Fibroblast of lung (primary cell): Measurements from ENCODE around the gene ODAD4. TPM values are rescaled to one million over a fixed set of nuclear protein-coding genes. Genes with fewer than 3 reads are reported as not detected.

Experiments used
- DNase-seq, 2 donors: peaks; one replicate each; pipeline versions ENCODE4 v3.0.0 to v3.0.0-alpha.2; 2010; ENCODE audit warnings: low read depth in 2 of 2
- H2AFZ ChIP-seq: 2 replicates; pipeline ENCODE4 v1.5.1; 2012; ENCODE audit warnings: low read length, control low read depth, inconsistent platforms
- H3K27ac ChIP-seq: 2 replicates; pipeline ENCODE4 v1.5.1; 2011; ENCODE audit warnings: low read length, control low read depth; ENCODE audit not compliant: insufficient read depth
- H3K27me3 ChIP-seq: 2 replicates; pipeline ENCODE4 v1.5.1; 2011; ENCODE audit warnings: mild to moderate bottlenecking, low read length; ENCODE audit not compliant: control insufficient read depth, insufficient read depth
- H3K36me3 ChIP-seq: 2 replicates; pipeline ENCODE4 v1.5.1; 2011; ENCODE audit warnings: low read length; ENCODE audit not compliant: control insufficient read depth, insufficient read depth
- H3K4me1 ChIP-seq: 2 replicates; pipeline ENCODE4 v1.5.1; 2011; ENCODE audit warnings: low read length; ENCODE audit not compliant: control insufficient read depth, insufficient read depth; ENCODE audit errors: extremely low read depth
- H3K4me2 ChIP-seq: 2 replicates; pipeline ENCODE4 v1.5.1; 2011; ENCODE audit warnings: low read length, control low read depth; ENCODE audit not compliant: insufficient read depth; ENCODE audit errors: extremely low read depth
- H3K4me3 ChIP-seq, 4 experiments: fragments of 200-600 bp in 1 of 4; sonication (generic) in 1 of 4; replicated peaks in 1 of 4; 2 replicates each; pipeline ENCODE4 v1.5.1; 2011 to 2016; ENCODE audit warnings: low read length in 4 of 4, low read depth in 3 of 4, mild to moderate bottlenecking in 3 of 4, control low read depth in 2 of 4, inconsistent platforms in 1 of 4, mixed read lengths in 1 of 4; ENCODE audit not compliant: insufficient read depth in 1 of 4; ENCODE audit errors: control extremely low read depth in 1 of 4
- H3K79me2 ChIP-seq: 2 replicates; pipeline ENCODE4 v1.5.1; 2012; ENCODE audit warnings: mild to moderate bottlenecking, low read length, inconsistent platforms; ENCODE audit not compliant: control insufficient read depth, insufficient read depth
- H3K9ac ChIP-seq: 2 replicates; pipeline ENCODE4 v1.5.1; 2011; ENCODE audit warnings: mild to moderate bottlenecking, low read length, control low read depth; ENCODE audit not compliant: insufficient read depth
- H3K9me3 ChIP-seq: 2 replicates; pipeline ENCODE4 v1.5.1; 2012; ENCODE audit warnings: low read depth, low read length; ENCODE audit not compliant: control insufficient read depth, insufficient read depth
- H4K20me1 ChIP-seq: 2 replicates; pipeline ENCODE4 v1.5.1; 2011; ENCODE audit warnings: low read length; ENCODE audit not compliant: control insufficient read depth, insufficient read depth; ENCODE audit errors: extremely low read depth
- EZH2 ChIP-seq: IDR thresholded peaks from 2 replicates; pipeline ENCODE4 v1.5.1; 2012; ENCODE audit warnings: low read length, control low read depth, mild to moderate bottlenecking; ENCODE audit errors: missing control alignments
- polyA plus RNA-seq, 2 donors: library from polyadenylated mRNA; depleted of rRNA in 1 of 2; stranded (reverse) in 1 of 2; unstranded in 1 of 2; fragments of >200 nt; gene quantifications; 2 replicates each; pipeline ENCODE4 v1.2.1, GENCODE V29; 2011 to 2012; ENCODE audit warnings: missing spikeins in 1 of 2
- total RNA-seq: library from RNA; depleted of rRNA; stranded (reverse); fragments of >200 nt; gene quantifications from 2 replicates; pipeline ENCODE4 v1.2.1, GENCODE V29; 2014
- TF ChIP-seq, protein P1 (sequence below), 2 donors: IDR thresholded peaks in 1 of 2; conservative IDR thresholded peaks in 1 of 2; 1 replicate in 1 of 2; 2 replicates in 1 of 2; pipeline ENCODE4 v1.5.1; 2011 to 2012; ENCODE audit warnings: low read length in 2 of 2, control low read depth in 1 of 2, inconsistent platforms in 1 of 2, low read depth in 1 of 2, mild to moderate bottlenecking in 1 of 2

ODAD4 gene
- total and polyA plus RNA-seq, 2 donors (not counting 1 experiment from before 2014, with no cell fraction given), result 0.36 to 0.99 TPM

DNA sequence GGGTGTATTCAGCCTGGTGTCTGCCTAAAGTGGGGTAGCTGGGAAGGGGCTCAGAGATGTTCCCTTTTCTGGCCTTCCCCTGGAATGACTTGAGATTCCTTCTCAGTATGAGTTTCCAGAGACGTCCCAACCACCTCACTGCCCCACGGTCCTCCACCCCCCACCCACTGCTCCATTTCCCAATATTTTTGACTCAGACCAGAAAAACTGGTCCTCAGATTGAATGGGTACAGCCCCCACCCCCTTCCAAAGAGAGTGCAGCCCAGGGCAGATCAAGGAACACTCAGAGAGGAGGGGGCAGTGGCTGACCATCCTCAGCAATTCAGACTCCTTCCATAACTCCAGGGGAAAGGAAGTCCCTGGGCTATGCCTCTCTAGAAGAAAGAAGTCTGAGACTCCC, 14.9 kb upstream of the ODAD4 start:
- Histone ChIP-seq H3K36me3 (peaks cover 20% of the 10 kb centered on the region), H3K4me1 (peaks cover 42% of the 10 kb centered on the region)

DNA sequence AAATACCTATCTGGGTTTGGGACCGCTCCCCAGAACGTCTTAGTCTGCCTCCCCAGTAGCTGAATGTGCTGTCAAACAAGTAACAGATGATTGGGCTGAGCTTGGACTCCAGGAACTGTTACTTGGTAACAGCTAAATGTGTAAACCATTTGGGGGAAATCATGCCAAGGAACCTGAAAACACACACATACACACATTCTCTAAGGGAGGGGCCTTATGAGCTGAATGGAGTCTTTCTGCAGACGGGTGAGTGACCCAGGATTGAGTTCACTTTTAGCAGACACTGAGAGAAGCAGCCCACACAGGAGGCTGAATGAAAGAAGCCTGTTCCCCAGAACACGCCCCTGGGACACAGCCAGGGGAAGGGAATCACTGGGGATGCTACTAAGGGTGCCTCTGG, 13.2 kb upstream of the ODAD4 start:
- Histone ChIP-seq H4K20me1 (no peaks in the 10 kb centered on the region), H3K9ac (peak overlapping the region; percentile 1)

More for the DNA sequence above, 14.9 kb upstream of the ODAD4 start:
- Histone ChIP-seq H2AFZ (no peak overlapping the region), H3K27ac (no peak overlapping the region), H3K4me2 (peak overlapping the region; percentile 48), H3K9me3 (no peaks in the 10 kb centered on the region), H4K20me1 (no peaks in the 10 kb centered on the region), H3K79me2 (peaks cover 68% of the 10 kb centered on the region), H3K27me3 (no peaks in the 10 kb centered on the region), H3K9ac (no peak overlapping the region), H3K4me3 (no peak overlapping the region)
- TF ChIP-seq, protein P1, sequence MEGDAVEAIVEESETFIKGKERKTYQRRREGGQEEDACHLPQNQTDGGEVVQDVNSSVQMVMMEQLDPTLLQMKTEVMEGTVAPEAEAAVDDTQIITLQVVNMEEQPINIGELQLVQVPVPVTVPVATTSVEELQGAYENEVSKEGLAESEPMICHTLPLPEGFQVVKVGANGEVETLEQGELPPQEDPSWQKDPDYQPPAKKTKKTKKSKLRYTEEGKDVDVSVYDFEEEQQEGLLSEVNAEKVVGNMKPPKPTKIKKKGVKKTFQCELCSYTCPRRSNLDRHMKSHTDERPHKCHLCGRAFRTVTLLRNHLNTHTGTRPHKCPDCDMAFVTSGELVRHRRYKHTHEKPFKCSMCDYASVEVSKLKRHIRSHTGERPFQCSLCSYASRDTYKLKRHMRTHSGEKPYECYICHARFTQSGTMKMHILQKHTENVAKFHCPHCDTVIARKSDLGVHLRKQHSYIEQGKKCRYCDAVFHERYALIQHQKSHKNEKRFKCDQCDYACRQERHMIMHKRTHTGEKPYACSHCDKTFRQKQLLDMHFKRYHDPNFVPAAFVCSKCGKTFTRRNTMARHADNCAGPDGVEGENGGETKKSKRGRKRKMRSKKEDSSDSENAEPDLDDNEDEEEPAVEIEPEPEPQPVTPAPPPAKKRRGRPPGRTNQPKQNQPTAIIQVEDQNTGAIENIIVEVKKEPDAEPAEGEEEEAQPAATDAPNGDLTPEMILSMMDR (conservative IDR thresholded peaks at IDR 0.05 in 1 of 2, IDR thresholded peaks at IDR 0.05 in 1 of 2; ENCODE audit: low read depth in 1 of 2, low read length in 2 of 2), result no peak
- TF ChIP-seq EZH2, result no peak
- no peak for DNase-seq

DNA sequence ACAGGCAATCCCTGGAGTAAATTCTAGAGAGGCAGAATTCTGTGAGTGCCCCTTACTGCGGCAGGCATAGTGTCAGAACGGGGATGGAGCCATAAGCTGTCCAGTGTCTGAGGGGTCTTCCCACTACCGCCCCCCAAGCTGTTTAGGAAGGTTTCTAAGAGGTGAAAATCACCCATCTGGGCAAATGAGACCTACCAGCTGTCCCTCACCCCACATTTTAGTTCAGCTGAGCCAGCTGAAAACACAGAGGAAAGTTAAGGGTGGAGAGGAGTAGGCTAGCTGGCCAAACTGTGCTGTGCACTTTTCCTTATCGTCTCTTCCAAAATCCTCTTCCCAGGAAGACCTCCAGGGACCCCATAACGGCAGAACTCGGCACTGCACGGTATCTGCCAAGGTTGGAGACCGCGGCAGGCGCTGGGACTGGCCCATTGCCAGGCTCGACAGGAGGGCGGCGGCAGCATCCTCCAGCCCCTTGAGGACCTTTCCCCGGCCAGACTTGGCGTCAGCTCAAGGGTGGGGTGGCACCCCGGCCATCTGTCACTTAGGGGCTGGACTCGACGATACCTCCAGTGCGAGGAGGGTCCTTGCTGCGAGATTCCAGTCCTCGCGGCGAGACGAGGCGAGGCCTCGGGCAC, 12.6 kb upstream of the ODAD4 start:
- no peak overlapping the region for H2AFZ ChIP-seq
- no peaks in the 10 kb centered on the region for H4K20me1 ChIP-seq
- peak overlapping the region; percentile 79 for H3K4me2 ChIP-seq

More for the DNA sequence above, 13.2 kb upstream of the ODAD4 start:
- Histone ChIP-seq H3K79me2 (peaks cover 65% of the 10 kb centered on the region), H3K4me3 (peak overlapping the region; percentile 74 to 95 (median 84)), H2AFZ (no peak overlapping the region), H3K27ac (peak overlapping the region; percentile 90), H3K4me2 (peak overlapping the region; percentile 79), H3K9me3 (no peaks in the 10 kb centered on the region), H3K27me3 (no peaks in the 10 kb centered on the region), H3K36me3 (peaks cover 15% of the 10 kb centered on the region), H3K4me1 (peaks cover 39% of the 10 kb centered on the region)
- DNase-seq, result peak; percentile 61 to 79
- TF ChIP-seq EZH2, result no peak
- TF ChIP-seq, protein P1 (conservative IDR thresholded peaks at IDR 0.05 in 1 of 2, IDR thresholded peaks at IDR 0.05 in 1 of 2; ENCODE audit: low read depth in 1 of 2, low read length in 2 of 2), result no peak

More for the DNA sequence above, 12.6 kb upstream of the ODAD4 start:
- H3K27ac ChIP-seq, result peak overlapping the region; percentile 90
- peak overlapping the region; percentile 74 to 95 (median 84) for H3K4me3 ChIP-seq
- DNase-seq, result peak; percentile 37 to 38
- TF ChIP-seq, protein P1 (conservative IDR thresholded peaks at IDR 0.05 in 1 of 2, IDR thresholded peaks at IDR 0.05 in 1 of 2; ENCODE audit: low read depth in 1 of 2, low read length in 2 of 2), result no peak
- no peak for TF ChIP-seq EZH2
- peaks cover 59% of the 10 kb centered on the region for H3K79me2 ChIP-seq
- H3K9ac ChIP-seq, result peak overlapping the region; percentile 89
- H3K36me3 ChIP-seq, result peaks cover 10% of the 10 kb centered on the region
- peaks cover 33% of the 10 kb centered on the region for H3K4me1 ChIP-seq
- H3K27me3 ChIP-seq, result no peaks in the 10 kb centered on the region
- no peaks in the 10 kb centered on the region for H3K9me3 ChIP-seq
